GM12873 (cell line): ENCODE results near the gene KCND1.

Experiments
- CTCF ChIP-seq: IDR thresholded peaks from 2 replicates; pipeline ENCODE4 v1.5.1; 2012; ENCODE audit warnings: low read depth, mild to moderate bottlenecking, moderate library complexity, low read length, control low read depth; ENCODE audit not compliant: insufficient read depth; ENCODE audit errors: missing control alignments

Gene KCND1

GRCh38 chrX:48989483-48989882, 17.8 kb upstream of the KCND1 start:
- no peak for TF ChIP-seq CTCF

- TF ChIP-seq CTCF: no peak
These were observed 12.3 kb upstream of the KCND1 start for GRCh38 chrX:48983896-48984295.

- TF ChIP-seq CTCF: no peak
These were observed 11.4 kb upstream of the KCND1 start for GRCh38 chrX:48983081-48983480.

GRCh38 chrX:48981178-48981577, 9.5 kb upstream of the KCND1 start:
- no peak for TF ChIP-seq CTCF

- TF ChIP-seq CTCF: no peak
These were observed 6.6 kb upstream of the KCND1 start for GRCh38 chrX:48978226-48978625.

GRCh38 chrX:48976086-48976485, 4.4 kb upstream of the KCND1 start:
- TF ChIP-seq CTCF: no peak

GRCh38 chrX:48975541-48975940, 3.9 kb upstream of the KCND1 start:
- no peak for TF ChIP-seq CTCF
